NCI-H146 (cell line): ENCODE data around the gene CES4A.
"Not testable (repeated sequence)": the region's sequence is repeated elsewhere in the genome, so short reads cannot be mapped to it uniquely, and the experiment has no call there.

Experiments used
- DNase-seq: peaks from one replicate; lab custom pipeline; 2025; lab: John Stamatoyannopoulos, UW

The CES4A gene

GRCh38 chr16:66991545-66992077, 3.2 kb downstream of the CES4A start:
- DNase-seq, result no peak

GRCh38 chr16:66993558-66993957, 5.2 kb downstream of the CES4A start:
- DNase-seq, result not testable (repeated sequence)

- no peak for DNase-seq
Measured at GRCh38 chr16:66996324-66996982, 8.1 kb downstream of the CES4A start.

GRCh38 chr16:66996983-66997358, 8.6 kb downstream of the CES4A start:
- DNase-seq, result no peak

GRCh38 chr16:67000384-67001351, 12.3 kb downstream of the CES4A start:
- DNase-seq, result peak; percentile 68

- DNase-seq, result no peak
Measured at GRCh38 chr16:67001726-67002125, 13.3 kb downstream of the CES4A start.

GRCh38 chr16:67006930-67007658, 18.7 kb downstream of the CES4A start:
- no peak for DNase-seq

GRCh38 chr16:67009158-67009557, 20.8 kb downstream of the CES4A start:
- no peak for DNase-seq

GRCh38 chr16:67011274-67011673, 22.9 kb downstream of the CES4A start:
- no peak for DNase-seq

- DNase-seq, result peak; percentile 36
Measured at GRCh38 chr16:67013233-67013822, 24.9 kb downstream of the CES4A start.

- DNase-seq, result peak; percentile 60
Measured at GRCh38 chr16:67013823-67014633, 25.6 kb downstream of the CES4A start.

GRCh38 chr16:67014634-67015312, 26.4 kb downstream of the CES4A start:
- DNase-seq, result no peak

GRCh38 chr16:67015313-67015731, 26.9 kb downstream of the CES4A start:
- DNase-seq, result no peak

- DNase-seq, result no peak
Measured at GRCh38 chr16:67016143-67016542, 27.8 kb downstream of the CES4A start.

- no peak for DNase-seq
Measured at GRCh38 chr16:67016681-67017420, 28.5 kb downstream of the CES4A start.

GRCh38 chr16:67017421-67017750, 29.0 kb downstream of the CES4A start:
- DNase-seq, result no peak

- peak; percentile 91 for DNase-seq
Measured at GRCh38 chr16:67017810-67018488, 29.6 kb downstream of the CES4A start.

- no peak for DNase-seq
Measured at GRCh38 chr16:67019171-67019570, 30.8 kb downstream of the CES4A start.

- no peak for DNase-seq
Measured at GRCh38 chr16:67021321-67021720, 32.9 kb downstream of the CES4A start.
